ENCODE measurements around the gene CFAP298. TPM values are rescaled to one million over a fixed set of nuclear protein-coding genes. Genes with fewer than 3 reads are reported as not detected.

CFAP298 gene
- total RNA-seq, 1 donor from 2014 or later: 22.1 TPM

DNA sequence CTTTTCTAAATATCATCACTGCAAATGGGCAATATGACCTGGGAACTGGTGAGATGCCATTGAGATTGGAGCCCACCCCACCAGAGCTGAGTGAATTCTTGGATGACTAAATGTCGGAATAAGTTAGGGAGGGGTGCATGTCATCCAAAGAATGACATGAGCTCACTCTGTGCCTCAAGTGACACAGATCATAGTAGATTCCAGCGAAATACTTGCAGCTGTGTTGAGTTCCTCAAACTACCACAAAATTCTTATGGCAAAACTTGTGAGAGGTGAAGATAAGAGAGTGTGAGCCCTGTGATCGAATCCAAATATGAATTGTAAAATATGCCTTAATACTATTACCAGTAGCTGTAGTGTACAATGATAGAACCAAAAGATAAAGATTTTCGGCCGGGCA, 24.5 kb downstream of the CFAP298 start:
- no peak for DNase-seq (ENCODE audit: extremely low spot score in 2 of 2)
- no peaks in the 10 kb centered on the region for H3K4me1 ChIP-seq
- H3K27ac ChIP-seq: no peak overlapping the region
- H3K4me3 ChIP-seq: no peak overlapping the region
- intact Hi-C loops (cut with DNase I): no loop called here
- no peaks in the 10 kb centered on the region for H3K27me3 ChIP-seq
- TF ChIP-seq POLR2AphosphoS5 (IDR thresholded peaks at IDR 0.05; ENCODE audit: insufficient read depth in 1 of 2, low read depth in 1 of 2): no peak
- TF ChIP-seq, protein P1, sequence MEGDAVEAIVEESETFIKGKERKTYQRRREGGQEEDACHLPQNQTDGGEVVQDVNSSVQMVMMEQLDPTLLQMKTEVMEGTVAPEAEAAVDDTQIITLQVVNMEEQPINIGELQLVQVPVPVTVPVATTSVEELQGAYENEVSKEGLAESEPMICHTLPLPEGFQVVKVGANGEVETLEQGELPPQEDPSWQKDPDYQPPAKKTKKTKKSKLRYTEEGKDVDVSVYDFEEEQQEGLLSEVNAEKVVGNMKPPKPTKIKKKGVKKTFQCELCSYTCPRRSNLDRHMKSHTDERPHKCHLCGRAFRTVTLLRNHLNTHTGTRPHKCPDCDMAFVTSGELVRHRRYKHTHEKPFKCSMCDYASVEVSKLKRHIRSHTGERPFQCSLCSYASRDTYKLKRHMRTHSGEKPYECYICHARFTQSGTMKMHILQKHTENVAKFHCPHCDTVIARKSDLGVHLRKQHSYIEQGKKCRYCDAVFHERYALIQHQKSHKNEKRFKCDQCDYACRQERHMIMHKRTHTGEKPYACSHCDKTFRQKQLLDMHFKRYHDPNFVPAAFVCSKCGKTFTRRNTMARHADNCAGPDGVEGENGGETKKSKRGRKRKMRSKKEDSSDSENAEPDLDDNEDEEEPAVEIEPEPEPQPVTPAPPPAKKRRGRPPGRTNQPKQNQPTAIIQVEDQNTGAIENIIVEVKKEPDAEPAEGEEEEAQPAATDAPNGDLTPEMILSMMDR (IDR thresholded peaks at IDR 0.05): no peak
- TF ChIP-seq POLR2A (IDR thresholded peaks at IDR 0.05): no peak
- H3K36me3 ChIP-seq: no peaks in the 10 kb centered on the region
- H3K9me3 ChIP-seq: no peaks in the 10 kb centered on the region

DNA sequence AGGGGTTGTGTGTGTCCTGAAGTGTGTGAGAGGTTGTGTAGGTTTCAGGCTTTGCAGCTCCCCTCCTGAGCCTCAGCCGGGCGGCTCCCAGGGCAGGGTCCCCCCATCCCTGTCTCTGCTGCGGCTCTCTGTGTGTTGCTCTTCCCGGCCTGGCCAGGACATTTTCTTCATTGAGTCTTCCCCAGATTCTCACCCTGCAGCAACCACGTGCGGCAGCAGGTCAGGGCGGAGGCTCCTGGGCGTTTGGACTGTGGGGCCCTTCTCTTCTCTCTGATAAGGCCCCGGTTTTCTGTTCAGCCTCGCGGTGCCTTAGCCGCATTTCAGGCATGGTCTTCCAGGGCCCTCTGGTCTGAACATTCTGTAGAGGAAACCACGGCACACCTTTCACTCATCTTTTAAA, 25.1 kb downstream of the CFAP298 start:
- Histone ChIP-seq H3K9me3 (no peaks in the 10 kb centered on the region), H3K4me3 (no peak overlapping the region), H3K27me3 (no peaks in the 10 kb centered on the region), H3K36me3 (no peaks in the 10 kb centered on the region), H3K4me1 (no peaks in the 10 kb centered on the region), H3K27ac (no peak overlapping the region)
- intact Hi-C loops (cut with DNase I): no loop called here
- DNase-seq (ENCODE audit: extremely low spot score in 2 of 2): no peak
- TF ChIP-seq, protein P1 (IDR thresholded peaks at IDR 0.05): no peak
- TF ChIP-seq POLR2AphosphoS5 (IDR thresholded peaks at IDR 0.05; ENCODE audit: insufficient read depth in 1 of 2, low read depth in 1 of 2) (no peak), POLR2A (IDR thresholded peaks at IDR 0.05) (no peak)

DNA sequence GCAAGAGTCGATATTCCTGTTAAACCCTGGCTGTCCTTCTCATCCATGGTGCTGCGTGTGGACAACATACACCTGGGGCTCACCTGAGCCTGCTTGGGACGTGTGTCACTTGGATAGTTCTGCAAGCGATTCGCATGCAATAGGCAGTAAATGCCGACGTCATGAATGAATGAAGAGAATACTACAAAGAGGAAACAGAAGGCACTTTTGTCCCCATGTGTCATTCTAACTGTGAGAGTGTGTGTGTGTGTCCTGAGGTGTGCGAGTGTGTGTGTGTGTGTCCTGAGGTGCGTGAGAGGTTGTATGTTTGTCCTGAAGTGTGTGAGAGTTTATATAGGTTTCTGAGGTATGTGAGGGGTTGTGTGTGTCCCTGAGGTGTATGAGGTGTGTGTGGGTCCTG, 26.2 kb downstream of the CFAP298 start:
- Histone ChIP-seq H3K36me3 (no peaks in the 10 kb centered on the region), H3K4me1 (no peaks in the 10 kb centered on the region), H3K4me3 (no peak overlapping the region), H3K27me3 (no peaks in the 10 kb centered on the region), H3K9me3 (no peaks in the 10 kb centered on the region), H3K27ac (no peak overlapping the region)
- no peak for DNase-seq (ENCODE audit: extremely low spot score in 2 of 2)
- intact Hi-C loops (cut with DNase I): no loop called here
- TF ChIP-seq, protein P1 (IDR thresholded peaks at IDR 0.05): no peak
- no peak for TF ChIP-seq POLR2AphosphoS5 (IDR thresholded peaks at IDR 0.05; ENCODE audit: insufficient read depth in 1 of 2, low read depth in 1 of 2)
- no peak for TF ChIP-seq POLR2A (IDR thresholded peaks at IDR 0.05)

DNA sequence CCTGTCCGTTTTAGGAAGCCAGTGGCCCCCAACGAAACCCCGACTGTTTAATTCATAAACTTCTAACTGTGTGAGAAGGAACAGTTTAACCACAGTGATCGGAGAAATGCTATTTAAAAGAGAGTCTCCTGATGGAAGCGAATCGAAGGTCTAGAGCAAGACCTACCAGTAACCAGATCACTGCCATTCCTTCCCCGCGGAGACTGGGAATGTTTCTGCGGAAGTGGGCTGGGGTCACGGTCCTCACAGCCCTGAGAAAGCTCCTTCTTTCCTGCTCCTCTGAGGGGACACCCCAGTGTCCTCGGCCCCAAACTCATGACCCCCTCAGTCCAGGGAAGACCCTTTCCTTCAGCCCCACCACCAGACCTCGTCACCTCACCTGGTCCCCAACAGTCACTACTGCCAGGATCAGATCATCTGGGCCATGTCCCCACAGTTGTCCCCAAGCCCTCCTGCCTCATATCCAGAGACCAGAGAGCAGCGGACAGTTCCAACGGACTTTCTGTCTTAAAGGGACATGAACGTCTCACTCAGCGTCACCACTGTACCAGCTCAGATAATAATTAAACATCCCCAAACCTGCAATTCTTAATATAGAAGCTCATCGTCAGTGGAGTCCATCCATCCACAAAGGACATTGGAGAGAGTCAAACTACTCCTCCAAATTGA, 27.0 kb downstream of the CFAP298 start, which contains the start of gene TCP10L:
TSS of gene TCP10L (minus strand) at position 482 of the 669 bp plus-strand sequence. CDS start 1,219 bp downstream, outside the sequence.
- no peaks in the 10 kb centered on the region for H3K36me3 ChIP-seq
- H3K27me3 ChIP-seq: no peaks in the 10 kb centered on the region
- intact Hi-C loops (cut with DNase I): no loop called here
- H3K9me3 ChIP-seq: no peaks in the 10 kb centered on the region
- no peaks in the 10 kb centered on the region for H3K4me1 ChIP-seq
- no peak within 1 kb of the TSS for H3K4me3 ChIP-seq
- no peak within 1 kb of the TSS for H3K27ac ChIP-seq
- TF ChIP-seq POLR2AphosphoS5 (IDR thresholded peaks at IDR 0.05; ENCODE audit: insufficient read depth in 1 of 2, low read depth in 1 of 2) (no peak), POLR2A (IDR thresholded peaks at IDR 0.05) (no peak)
- DNase-seq (ENCODE audit: extremely low spot score in 2 of 2): no peak

DNA sequence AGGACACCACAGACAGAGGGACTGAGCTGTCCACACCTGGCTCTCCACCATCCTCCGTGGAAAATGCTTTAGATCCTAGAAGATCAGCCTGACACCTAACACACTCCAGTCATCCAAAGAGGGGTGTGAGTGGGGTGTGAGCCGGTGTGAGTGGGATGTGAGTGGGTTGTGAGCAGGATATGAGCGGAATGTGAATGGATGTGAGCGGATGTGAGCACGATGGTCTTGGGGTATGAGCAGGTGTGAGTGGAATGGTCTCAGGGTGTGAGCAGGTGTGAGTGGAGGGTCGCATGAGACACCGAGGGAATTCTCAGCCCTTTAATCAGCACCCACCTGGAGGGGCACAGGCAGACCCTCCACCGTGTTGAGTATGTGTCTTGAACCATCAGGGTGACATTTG, 27.7 kb downstream of the CFAP298 start:
- H3K4me1 ChIP-seq: no peaks in the 10 kb centered on the region
- no peak overlapping the region for H3K4me3 ChIP-seq
- H3K27ac ChIP-seq: no peak overlapping the region
- H3K9me3 ChIP-seq: no peaks in the 10 kb centered on the region
- TF ChIP-seq, protein P1 (IDR thresholded peaks at IDR 0.05): no peak
- TF ChIP-seq POLR2A (IDR thresholded peaks at IDR 0.05) (no peak), POLR2AphosphoS5 (IDR thresholded peaks at IDR 0.05; ENCODE audit: insufficient read depth in 1 of 2, low read depth in 1 of 2) (no peak)
- intact Hi-C loops (cut with DNase I): no loop called here
- no peaks in the 10 kb centered on the region for H3K36me3 ChIP-seq
- H3K27me3 ChIP-seq: no peaks in the 10 kb centered on the region
- DNase-seq (ENCODE audit: extremely low spot score in 2 of 2): no peak
